HCT116 (cell line): Measurements from ENCODE around the gene TEX54. TPM values are rescaled to one million over a fixed set of nuclear protein-coding genes. Genes with fewer than 3 reads are reported as not detected.

Source experiments
- ATAC-seq: fragments of 200-7000 bp; cut with Tn5 transposase; 2 replicates; pipeline ENCODE4 v1.9.1; 2020; ENCODE audit warnings: mild to moderate bottlenecking, moderate library complexity
- BruUV-seq: library from RNA; stranded (reverse); fragments of 400-500 nt; replicated peaks from 2 replicates; lab custom pipeline; 2021; lab: Mats Ljungman, UMichigan
- CTCF ChIA-PET: fragments of 300-600 bp; sonication (Branson Sonifier 250); formaldehyde crosslinking; loops from one replicate; lab custom pipeline; 2021; ENCODE audit warnings: antibody characterized with exemption; lab: Charles Lee
- POLR2A ChIA-PET: fragments of 300-600, 350-600 bp; sonication (Branson Sonifier 250); formaldehyde crosslinking; loops from one replicate; lab custom pipeline; 2021; ENCODE audit warnings: antibody characterized with exemption; lab: Charles Lee
- RAD21 ChIA-PET, 2 experiments: fragments of 300-600 bp; sonication (Branson Sonifier 250); formaldehyde crosslinking; loops; one replicate each; lab custom pipeline; 2023; ENCODE audit warnings: low total read pairs in 2 of 2; ENCODE audit not compliant: uncharacterized antibody in 2 of 2, unreplicated experiment in 2 of 2, low non-redundant PET in 1 of 2; lab: Charles Lee
- DNase-seq: peaks from one replicate; pipeline ENCODE4 v3.0.0-alpha.2; 2010; ENCODE audit warnings: low read depth, low spot score
- H2AFZ ChIP-seq: fragments of 200-600 bp; shearing (Covaris generic), sonication (generic); 2 replicates; pipeline ENCODE4 v1.6.1; 2017; ENCODE audit warnings: low read depth, mixed run types, mixed read lengths, antibody characterized with exemption, low read length; ENCODE audit not compliant: poor library complexity, severe bottlenecking
- H3K27ac ChIP-seq: 2 replicates; pipeline ENCODE4 v1.5.1; 2012; ENCODE audit warnings: low read depth, low read length
- H3K27me3 ChIP-seq: fragments of 200-600 bp; sonication (generic); 2 replicates; pipeline ENCODE4 v1.6.1; 2016; ENCODE audit warnings: mixed run types, low read length, mixed read lengths; ENCODE audit not compliant: insufficient read depth
- H3K36me3 ChIP-seq, 2 experiments: fragments of 200-500 bp in 1 of 2; fragments of 200-600 bp in 1 of 2; sonication (Bioruptor generic) in 1 of 2; sonication (generic) in 1 of 2; 2 replicates each; pipeline versions ENCODE4 v1.5.1 to v1.6.1; 2014 to 2016; ENCODE audit warnings: low read length in 2 of 2, inconsistent platforms in 1 of 2, mixed read lengths in 1 of 2, mixed run types in 1 of 2; ENCODE audit not compliant: insufficient read depth in 2 of 2, control insufficient read depth in 1 of 2
- H3K4me1 ChIP-seq, 2 experiments: fragments of 200-600 bp in 1 of 2; sonication (generic) in 1 of 2; 2 replicates each; pipeline versions ENCODE4 v1.5.1 to v1.6.1; 2012 to 2017; ENCODE audit warnings: low read length in 2 of 2, inconsistent platforms in 1 of 2, mild to moderate bottlenecking in 1 of 2, mixed read lengths in 1 of 2, mixed run types in 1 of 2, moderate library complexity in 1 of 2; ENCODE audit not compliant: insufficient read depth in 2 of 2, control insufficient read depth in 1 of 2
- H3K4me2 ChIP-seq: fragments of 200-600 bp; sonication (generic); 2 replicates; pipeline ENCODE4 v1.6.1; 2017; ENCODE audit warnings: mixed run types, low read length, mixed read lengths
- H3K4me3 ChIP-seq, 2 experiments: fragments of 200-600 bp in 1 of 2; sonication (generic) in 1 of 2; replicated peaks in 1 of 2; 2 replicates each; pipeline ENCODE4 v1.5.1; 2011 to 2016; ENCODE audit warnings: low read length in 2 of 2, control low read depth in 1 of 2, low read depth in 1 of 2, mild to moderate bottlenecking in 1 of 2, mixed read lengths in 1 of 2, mixed run types in 1 of 2
- H3K79me2 ChIP-seq: fragments of 200-600 bp; sonication (generic); 2 replicates; pipeline ENCODE4 v1.6.1; 2017; ENCODE audit warnings: mild to moderate bottlenecking, mixed run types, low read length, moderate library complexity, mixed read lengths; ENCODE audit not compliant: insufficient read depth
- H3K9ac ChIP-seq: fragments of 200-600 bp; sonication (generic); 2 replicates; pipeline ENCODE4 v1.6.1; 2016; ENCODE audit warnings: low read length, mixed read lengths
- H3K9me2 ChIP-seq: fragments of 200-600 bp; sonication (generic), shearing (Covaris generic); 2 replicates; pipeline ENCODE4 v1.6.1; 2017; ENCODE audit warnings: mixed run types, mild to moderate bottlenecking, moderate library complexity; ENCODE audit not compliant: insufficient read depth
- H3K9me3 ChIP-seq, 2 experiments: fragments of 200-500 bp in 1 of 2; fragments of 200-600 bp in 1 of 2; sonication (Bioruptor generic) in 1 of 2; sonication (generic) in 1 of 2; 2 replicates each; pipeline ENCODE4 v1.6.1; 2014 to 2017; ENCODE audit warnings: low read length in 2 of 2, mixed read lengths in 2 of 2, inconsistent platforms in 1 of 2, low read depth in 1 of 2, mild to moderate bottlenecking in 1 of 2, mixed run types in 1 of 2, moderate library complexity in 1 of 2; ENCODE audit not compliant: control insufficient read depth in 1 of 2, insufficient read depth in 1 of 2
- H4K20me1 ChIP-seq: fragments of 200-600 bp; sonication (generic), shearing (Covaris generic); 2 replicates; pipeline ENCODE4 v1.6.1; 2017; ENCODE audit warnings: mixed run types, mild to moderate bottlenecking, moderate library complexity; ENCODE audit not compliant: insufficient read depth
- CEBPB ChIP-seq: IDR thresholded peaks from 2 replicates; pipeline ENCODE4 v1.6.1; 2012; ENCODE audit warnings: low read depth
- MAX ChIP-seq: IDR thresholded peaks from 2 replicates; pipeline ENCODE4 v1.6.1; 2012
- POLR2AphosphoS5 ChIP-seq: IDR thresholded peaks from 2 replicates; pipeline ENCODE4 v1.6.1; 2011; ENCODE audit warnings: mild to moderate bottlenecking, low read depth, low read length, moderate library complexity
- REST ChIP-seq: IDR thresholded peaks from 2 replicates; pipeline ENCODE4 v1.6.1; 2012; ENCODE audit warnings: low read depth
- intact Hi-C: fragments of 100-400 bp; cut with micrococcal nuclease; formaldehyde crosslinking; loops from 2 replicates; pipeline ENCODE4 v1.10.0; 2022
- total RNA-seq: library from RNA; stranded (reverse); gene quantifications from one replicate; pipeline ENCODE4 v1.2.1, GENCODE V29; 2021; ENCODE audit not compliant: unreplicated experiment

TEX54 gene
- total RNA-seq, 1 experiment from 2014 or later = not detected

GRCh38 chr11:62852523-62853188 lies 20.0 kb upstream of the TEX54 start:
- RAD21 ChIA-PET = no interaction called here
- no TSS peak for BruUV-seq
- Histone ChIP-seq H3K9ac (peak overlapping the region; percentile 94), H3K9me3 (no peaks in the 10 kb centered on the region), H3K4me2 (peak overlapping the region; percentile 87), H3K27ac (peak overlapping the region; percentile 85), H2AFZ (no peak overlapping the region), H3K4me1 (peaks cover 38 to 69% of the 10 kb centered on the region in 2 experiments), H3K9me2 (no peaks in the 10 kb centered on the region), H3K27me3 (no peaks in the 10 kb centered on the region), H4K20me1 (peaks cover 33% of the 10 kb centered on the region), H3K4me3 (no peak overlapping the region), H3K79me2 (peaks cover 55% of the 10 kb centered on the region), H3K36me3 (peaks cover 31 to 38% of the 10 kb centered on the region in 2 experiments)
- intact Hi-C loops = no loop called here
- ATAC-seq (no peak), DNase-seq (no peak)
- TF ChIP-seq POLR2AphosphoS5 (peak; percentile 35), REST (no peak), MAX (no peak), CEBPB (no peak)
- CTCF ChIA-PET = no interaction called here
- POLR2A ChIA-PET = interaction anchor here (0.7 to 9.9 kb wide), 10 partner anchors 9 to 261 kb away, joined by 3 to 343 read pairs (median 7); partner anchors contain the start of genes SLC3A2, STX5, TUT1 and UQCC3
